ENCODE measurements around the gene PHKB.

Gene PHKB

GRCh38 chr16:47712276-47713224, 251.4 kb downstream of the PHKB start:
- no peak for TF ChIP-seq ESRRG (CRISPR knock-in tag; IDR thresholded peaks at IDR 0.05)
- no peak for TF ChIP-seq ZNF70 (CRISPR knock-in tag; IDR thresholded peaks at IDR 0.05)
- no peak for TF ChIP-seq OSR1 (CRISPR knock-in tag; IDR thresholded peaks at IDR 0.05)
- TF ChIP-seq CSDC2 (CRISPR knock-in tag; IDR thresholded peaks at IDR 0.05): no peak
- no peak for TF ChIP-seq ISL1 (CRISPR knock-in tag; IDR thresholded peaks at IDR 0.05)
- no peak for TF ChIP-seq TOX (CRISPR knock-in tag; IDR thresholded peaks at IDR 0.05; ENCODE audit: borderline replicate concordance)
- no peak for TF ChIP-seq PPARA (CRISPR knock-in tag; IDR thresholded peaks at IDR 0.05; ENCODE audit: borderline replicate concordance)
- TF ChIP-seq ZFP30 (CRISPR knock-in tag; IDR thresholded peaks at IDR 0.05): no peak
- no peak for TF ChIP-seq BACH2 (CRISPR knock-in tag; IDR thresholded peaks at IDR 0.05; ENCODE audit: borderline replicate concordance)
- TF ChIP-seq GLIS3 (CRISPR knock-in tag; IDR thresholded peaks at IDR 0.05): no peak
- TF ChIP-seq CSRNP3 (CRISPR knock-in tag; IDR thresholded peaks at IDR 0.05): no peak
- TF ChIP-seq ZNF565 (CRISPR knock-in tag; conservative IDR thresholded peaks at IDR 0.05; ENCODE audit: low read depth): no peak
- TF ChIP-seq, protein P1, sequence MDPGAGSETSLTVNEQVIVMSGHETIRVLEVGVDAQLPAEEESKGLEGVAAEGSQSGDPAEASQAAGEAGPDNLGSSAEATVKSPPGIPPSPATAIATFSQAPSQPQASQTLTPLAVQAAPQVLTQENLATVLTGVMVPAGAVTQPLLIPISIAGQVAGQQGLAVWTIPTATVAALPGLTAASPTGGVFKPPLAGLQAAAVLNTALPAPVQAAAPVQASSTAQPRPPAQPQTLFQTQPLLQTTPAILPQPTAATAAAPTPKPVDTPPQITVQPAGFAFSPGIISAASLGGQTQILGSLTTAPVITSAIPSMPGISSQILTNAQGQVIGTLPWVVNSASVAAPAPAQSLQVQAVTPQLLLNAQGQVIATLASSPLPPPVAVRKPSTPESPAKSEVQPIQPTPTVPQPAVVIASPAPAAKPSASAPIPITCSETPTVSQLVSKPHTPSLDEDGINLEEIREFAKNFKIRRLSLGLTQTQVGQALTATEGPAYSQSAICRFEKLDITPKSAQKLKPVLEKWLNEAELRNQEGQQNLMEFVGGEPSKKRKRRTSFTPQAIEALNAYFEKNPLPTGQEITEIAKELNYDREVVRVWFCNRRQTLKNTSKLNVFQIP (CRISPR knock-in tag; IDR thresholded peaks at IDR 0.05; ENCODE audit: borderline replicate concordance, low read depth): no peak
- no peak for TF ChIP-seq ZC3H10 (CRISPR knock-in tag; IDR thresholded peaks at IDR 0.05)
- TF ChIP-seq ARNTL (CRISPR knock-in tag; IDR thresholded peaks at IDR 0.05; ENCODE audit: borderline replicate concordance, low read depth): no peak
- no peak for TF ChIP-seq ZNF8 (CRISPR knock-in tag; IDR thresholded peaks at IDR 0.05)
- TF ChIP-seq RARB (CRISPR knock-in tag; IDR thresholded peaks at IDR 0.05): no peak
- no peak for TF ChIP-seq TSHZ2 (CRISPR knock-in tag; IDR thresholded peaks at IDR 0.05)
- no peak for TF ChIP-seq ZFP3 (CRISPR knock-in tag; IDR thresholded peaks at IDR 0.05)
- no peak for TF ChIP-seq SNAI2 (CRISPR knock-in tag; IDR thresholded peaks at IDR 0.05)
- ATAC-seq: peak; percentile 85

DNA sequence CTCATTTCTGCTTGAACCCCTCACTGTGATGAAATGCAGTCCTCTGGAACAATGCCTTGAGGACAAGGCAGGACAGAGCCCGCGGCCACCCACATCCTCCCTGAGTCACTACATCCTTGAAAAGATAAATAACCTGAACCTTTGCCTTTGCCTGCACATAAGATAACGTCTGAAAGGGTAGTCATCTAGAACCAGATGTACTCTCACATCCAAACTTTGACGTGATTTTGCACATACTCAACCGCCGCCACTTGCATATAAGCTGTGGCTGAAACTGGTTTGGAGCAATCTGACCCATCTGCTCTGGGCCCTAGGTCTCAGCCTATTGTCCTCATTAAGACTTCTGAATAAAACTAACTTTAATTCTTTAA, 252.1 kb downstream of the PHKB start:
- no peak for TF ChIP-seq ZC3H10 (CRISPR knock-in tag; IDR thresholded peaks at IDR 0.05)
- TF ChIP-seq ZFP30 (CRISPR knock-in tag; IDR thresholded peaks at IDR 0.05): no peak
- peak; percentile 82 for ATAC-seq

GRCh38 chr16:47715442-47716083, 254.4 kb downstream of the PHKB start:
- ATAC-seq: no peak
- no peak for TF ChIP-seq TSHZ2 (CRISPR knock-in tag; IDR thresholded peaks at IDR 0.05)
- 0 out of 2 replicates have a peak, but pooled peaks have one; percentile 7 for TF ChIP-seq ISL1 (CRISPR knock-in tag; IDR thresholded peaks at IDR 0.05)
- no peak for TF ChIP-seq ZFP3 (CRISPR knock-in tag; IDR thresholded peaks at IDR 0.05)
- no peak for TF ChIP-seq ZNF70 (CRISPR knock-in tag; IDR thresholded peaks at IDR 0.05)
- TF ChIP-seq TOX (CRISPR knock-in tag; IDR thresholded peaks at IDR 0.05; ENCODE audit: borderline replicate concordance): no peak
- peak; percentile 28; the same call in 1 of the 2 replicates for TF ChIP-seq TCF4 (CRISPR knock-in tag; IDR thresholded peaks at IDR 0.05; ENCODE audit: borderline replicate concordance)
- TF ChIP-seq BACH2 (CRISPR knock-in tag; IDR thresholded peaks at IDR 0.05; ENCODE audit: borderline replicate concordance): no peak
- no peak for TF ChIP-seq GLIS3 (CRISPR knock-in tag; IDR thresholded peaks at IDR 0.05)

Data from SK-N-SH treated with all-trans-retinoic acid at 6 μM for 48 hours (cell line).